HepG2 (cell line): ENCODE data around the gene PTPA. TPM values are rescaled to one million over a fixed set of nuclear protein-coding genes. Genes with fewer than 3 reads are reported as not detected.

ENCODE experiments used
- ATAC-seq: fragments of 200-7000 bp; cut with Tn5 transposase; 3 replicates; pipeline ENCODE4 v1.9.1; 2020; ENCODE audit warnings: mild to moderate bottlenecking, moderate library complexity
- BruUV-seq: library from RNA; stranded (reverse); fragments of 400-500 nt; replicated peaks from 2 replicates; lab custom pipeline; 2021; lab: Mats Ljungman, UMichigan
- CTCF ChIA-PET: fragments of 300-600 bp; formaldehyde crosslinking; extraction: SDS; loops from one replicate; lab custom pipeline; 2021; ENCODE audit warnings: low total read pairs, inconsistent platforms, low intra/inter-chr PET ratio; lab: Yijun Ruan, JAX
- POLR2A ChIA-PET: fragments of 350-600 bp; sonication (Branson Sonifier 250); formaldehyde crosslinking; loops from one replicate; lab custom pipeline; 2020; ENCODE audit warnings: antibody characterized with exemption, inconsistent platforms; lab: Yijun Ruan, JAX
- DNase-seq: peaks from one replicate; pipeline ENCODE4 v3.0.0-alpha.2; 2015; ENCODE audit warnings: low spot score
- FAIRE-seq: peaks from 3 replicates; lab custom pipeline; 2011; peaks lifted over from hg19 to GRCh38; lab: Jason Lieb, UNC
- H2AFZ ChIP-seq: one replicate; pipeline ENCODE4 v1.6.1; 2011; ENCODE audit warnings: low read length, inconsistent platforms
- H3K27ac ChIP-seq: fragments of 300-600 bp; 3 replicates; pipeline ENCODE4 v1.8.0; 2011; ENCODE audit warnings: mixed run types, mild to moderate bottlenecking, mixed read lengths, low read length, inconsistent platforms; ENCODE audit not compliant: insufficient read depth; ENCODE audit errors: extremely low read length
- H3K27me3 ChIP-seq, 2 experiments: fragments of 200-600 bp in 1 of 2; 2 replicates in 1 of 2; 3 replicates in 1 of 2; pipeline versions ENCODE4 v1.6.0 to v1.8.0; 2011; ENCODE audit warnings: low read length in 2 of 2, mild to moderate bottlenecking in 2 of 2, moderate library complexity in 2 of 2, inconsistent platforms in 1 of 2; ENCODE audit not compliant: insufficient read depth in 2 of 2, control insufficient read depth in 1 of 2
- H3K36me3 ChIP-seq, 2 experiments: fragments of 200-600 bp in 1 of 2; replicated peaks in 1 of 2; 2 replicates in 1 of 2; 3 replicates in 1 of 2; pipeline versions ENCODE4 v1.5.1 to v1.8.0; 2011; ENCODE audit warnings: low read length in 2 of 2, inconsistent platforms in 1 of 2; ENCODE audit not compliant: insufficient read depth in 2 of 2, control insufficient read depth in 1 of 2
- H3K4me1 ChIP-seq: 2 replicates; pipeline ENCODE4 v1.5.1; 2012; ENCODE audit warnings: low read length, inconsistent platforms; ENCODE audit not compliant: insufficient read depth
- H3K4me2 ChIP-seq: 2 replicates; pipeline ENCODE4 v1.6.0; 2011; ENCODE audit warnings: low read depth, low read length, inconsistent platforms
- H3K4me3 ChIP-seq, 3 experiments: fragments of 200-600 bp in 1 of 3; sonication (generic), shearing (Covaris generic) in 1 of 3; replicated peaks in 1 of 3; 2 replicates each; pipeline ENCODE4 v1.5.1; 2011 to 2016; ENCODE audit warnings: low read length in 3 of 3, inconsistent platforms in 2 of 3, low read depth in 2 of 3, mild to moderate bottlenecking in 2 of 3, control low read depth in 1 of 3, mixed read lengths in 1 of 3; ENCODE audit not compliant: insufficient read depth in 1 of 3
- H3K79me2 ChIP-seq: one replicate; pipeline ENCODE4 v1.6.1; 2011; ENCODE audit warnings: low read length, inconsistent platforms; ENCODE audit not compliant: insufficient read depth
- H3K9ac ChIP-seq: 2 replicates; pipeline ENCODE4 v1.6.0; 2011; ENCODE audit warnings: mild to moderate bottlenecking, low read depth, low read length, inconsistent platforms; ENCODE audit not compliant: insufficient read depth
- H3K9me3 ChIP-seq: 2 replicates; pipeline ENCODE4 v1.5.1; 2012; ENCODE audit warnings: mild to moderate bottlenecking, low read length
- H4K20me1 ChIP-seq: 2 replicates; pipeline ENCODE4 v1.6.0; 2011; ENCODE audit warnings: inconsistent platforms, mild to moderate bottlenecking, low read length, moderate library complexity; ENCODE audit not compliant: insufficient read depth
- DZIP1 ChIP-seq: sonication (generic); formaldehyde crosslinking; IDR thresholded peaks from 2 replicates; pipeline ENCODE4 v1.5.0; 2020; ENCODE audit warnings: mild to moderate bottlenecking, missing genetic modification reagents
- HNRNPK ChIP-seq: fragments of 200-400 bp; formaldehyde crosslinking; IDR thresholded peaks from 2 replicates; pipeline ENCODE4 v1.6.1; 2018; ENCODE audit warnings: low read length, low read depth, moderate library complexity, mild to moderate bottlenecking; ENCODE audit not compliant: poor library complexity, severe bottlenecking
- MAFF ChIP-seq: IDR thresholded peaks from 2 replicates; pipeline ENCODE4 v1.6.1; 2011; ENCODE audit warnings: low read depth, low read length, improper control_type of control experiment
- NAIF1 ChIP-seq: sonication (generic); formaldehyde crosslinking; IDR thresholded peaks from 2 replicates; pipeline ENCODE4 v1.5.0; 2020; ENCODE audit warnings: mild to moderate bottlenecking, missing genetic modification reagents, borderline replicate concordance
- ZNF121 ChIP-seq: sonication (generic); formaldehyde crosslinking; IDR thresholded peaks from 2 replicates; pipeline ENCODE4 v1.5.0; 2020; ENCODE audit warnings: mild to moderate bottlenecking, missing genetic modification reagents
- ZNF333 ChIP-seq: sonication (generic); formaldehyde crosslinking; IDR thresholded peaks from 2 replicates; pipeline ENCODE4 v1.4.0; 2020; ENCODE audit warnings: mild to moderate bottlenecking, missing genetic modification reagents, borderline replicate concordance
- ZNF543 ChIP-seq: sonication (generic); formaldehyde crosslinking; IDR thresholded peaks from 2 replicates; pipeline ENCODE4 v1.4.0; 2020; ENCODE audit warnings: mild to moderate bottlenecking, missing genetic modification reagents
- ZNF687 ChIP-seq: sonication (generic); formaldehyde crosslinking; IDR thresholded peaks from 2 replicates; pipeline ENCODE4 v1.5.1; 2020; ENCODE audit warnings: mild to moderate bottlenecking, missing genetic modification reagents, moderate library complexity
- ZNF776 ChIP-seq: sonication (generic); formaldehyde crosslinking; IDR thresholded peaks from 2 replicates; pipeline ENCODE4 v1.4.0; 2020; ENCODE audit warnings: mild to moderate bottlenecking, missing genetic modification reagents
- WGBS: methylation state at CpG from one replicate; pipeline ENCODE4 v1.1.6; 2017; ENCODE audit warnings: low lambda C conversion rate; 5-methylcytosine and 5-hydroxymethylcytosine counted together
- in situ Hi-C: cut with HindIII; loops from 2 replicates; pipeline ENCODE4 v1.10.0; 2017; ENCODE audit warnings: low pct_unique_long_range_greater_than_20kb; ENCODE audit not compliant: extremely low pct_ligation_motif_present
- intact Hi-C: fragments of 100-400 bp; cut with micrococcal nuclease; formaldehyde crosslinking; loops from one replicate; pipeline ENCODE4 v1.10.0; 2022; ENCODE audit not compliant: unreplicated experiment
- polyA plus RNA-seq, 8 experiments: library from polyadenylated mRNA; depleted of rRNA in 3 of 8; stranded (reverse) in 7 of 8; unstranded in 1 of 8; fragments of >200 nt; fragmentation: Illumina TruSeq in 4 of 8; extraction: Trizol in 4 of 8; gene quantifications; 2 replicates each; pipeline versions ENCODE4 v1.2.1 to v1.2.3, GENCODE V29; 2011 to 2016; ENCODE audit warnings: low read depth in 4 of 8, missing spikeins in 1 of 8, mixed read lengths in 1 of 8; ENCODE audit not compliant: insufficient read depth in 1 of 8
- total RNA-seq, 5 experiments: library from RNA; depleted of rRNA; stranded (reverse); fragments of >200 nt; fragmentation: Illumina TruSeq; extraction: Trizol; gene quantifications; 2 replicates each; pipeline ENCODE4 v1.2.3, GENCODE V29; 2016; ENCODE audit warnings: low read depth in 1 of 5
- TF ChIP-seq, protein P1 (sequence below): sonication (generic); formaldehyde crosslinking; IDR thresholded peaks from 2 replicates; pipeline ENCODE4 v1.4.0; 2020; ENCODE audit warnings: mild to moderate bottlenecking, missing genetic modification reagents
- TF ChIP-seq, protein P2 (sequence below): sonication (generic); formaldehyde crosslinking; IDR thresholded peaks from 2 replicates; pipeline ENCODE4 v1.5.0; 2020; ENCODE audit warnings: mild to moderate bottlenecking, missing genetic modification reagents

The PTPA gene
- total and polyA plus RNA-seq, 2 of the 13 experiments (the other 11 are each of a cell fraction or from before 2014, with no cell fraction given) = 79.3 to 105 TPM

DNA sequence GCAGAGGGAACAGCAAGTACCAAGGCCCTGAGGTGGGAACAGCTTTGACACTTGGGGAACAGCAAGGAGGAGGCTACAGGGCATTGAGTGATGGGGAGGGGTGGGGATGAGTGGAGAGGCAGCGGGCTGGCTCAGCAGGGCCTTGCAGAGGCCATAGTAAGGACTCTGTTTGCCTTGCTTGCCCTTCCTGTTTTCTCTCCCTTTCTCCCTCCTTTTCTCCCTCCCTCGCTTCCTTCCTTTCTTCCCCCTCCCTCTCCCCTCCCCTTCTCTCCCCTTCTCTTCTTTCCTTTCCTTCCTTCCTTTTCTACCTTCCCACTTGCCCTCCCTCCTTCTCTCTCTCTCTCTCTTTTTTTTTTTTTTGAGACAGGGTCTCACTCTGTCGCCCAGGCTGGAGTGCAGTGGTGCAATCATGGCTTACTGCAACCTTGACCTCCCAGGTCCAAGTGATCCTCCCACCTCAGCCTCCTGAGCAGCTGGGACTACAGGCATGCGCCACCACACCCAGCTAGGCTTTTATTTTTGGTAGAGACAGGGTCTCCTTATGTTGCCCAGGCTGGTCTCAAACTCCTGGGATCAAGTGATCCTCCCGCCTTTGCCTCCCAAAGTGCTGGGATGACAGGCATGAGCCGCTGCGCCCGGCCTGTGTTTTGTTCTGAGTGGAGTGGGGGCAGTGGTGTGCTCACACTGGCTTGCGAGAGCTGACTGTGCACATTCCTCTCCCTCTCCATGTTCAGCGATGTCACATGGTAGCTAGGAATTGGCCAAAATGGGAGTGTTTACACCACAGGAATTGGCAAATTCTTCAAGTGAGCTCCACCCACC is 49.7 kb downstream of the PTPA start:
- Histone ChIP-seq H3K27ac (no peak overlapping the region), H3K4me1 (peaks cover 52% of the 10 kb centered on the region), H4K20me1 (no peaks in the 10 kb centered on the region), H2AFZ (no peak overlapping the region), H3K36me3 (no peaks in the 10 kb centered on the region), H3K4me3 (no peak overlapping the region), H3K79me2 (no peaks in the 10 kb centered on the region), H3K9me3 (no peaks in the 10 kb centered on the region), H3K9ac (no peak overlapping the region), H3K4me2 (0 out of 2 replicates have a peak overlapping the region, but pooled peaks have one; percentile 1), H3K27me3 (no peaks in the 10 kb centered on the region)
- intact Hi-C loops (no loop called here), in situ Hi-C loops (no loop called here)
- ChIA-PET POLR2A (interaction anchor here (1.0 to 1.6 kb wide), 2 partner anchors 21 to 335 kb away, joined by 3 read pairs; no protein-coding TSS in a partner anchor), CTCF (interaction anchor here (0.6 kb wide), 1 partner anchor 26 kb away, joined by 3 read pairs; no protein-coding TSS in a partner anchor)
- ATAC-seq (peak; percentile 38), FAIRE-seq (no peak), DNase-seq (no peak)
- no TSS peak for BruUV-seq
- WGBS = 54% methylated on average over 10 of the region's 10 CpGs
- no peak for TF ChIP-seq DZIP1
- peak; percentile 72 for TF ChIP-seq MAFF
- TF ChIP-seq ZNF333 (CRISPR knock-in tag) = no peak
- TF ChIP-seq, protein P1, sequence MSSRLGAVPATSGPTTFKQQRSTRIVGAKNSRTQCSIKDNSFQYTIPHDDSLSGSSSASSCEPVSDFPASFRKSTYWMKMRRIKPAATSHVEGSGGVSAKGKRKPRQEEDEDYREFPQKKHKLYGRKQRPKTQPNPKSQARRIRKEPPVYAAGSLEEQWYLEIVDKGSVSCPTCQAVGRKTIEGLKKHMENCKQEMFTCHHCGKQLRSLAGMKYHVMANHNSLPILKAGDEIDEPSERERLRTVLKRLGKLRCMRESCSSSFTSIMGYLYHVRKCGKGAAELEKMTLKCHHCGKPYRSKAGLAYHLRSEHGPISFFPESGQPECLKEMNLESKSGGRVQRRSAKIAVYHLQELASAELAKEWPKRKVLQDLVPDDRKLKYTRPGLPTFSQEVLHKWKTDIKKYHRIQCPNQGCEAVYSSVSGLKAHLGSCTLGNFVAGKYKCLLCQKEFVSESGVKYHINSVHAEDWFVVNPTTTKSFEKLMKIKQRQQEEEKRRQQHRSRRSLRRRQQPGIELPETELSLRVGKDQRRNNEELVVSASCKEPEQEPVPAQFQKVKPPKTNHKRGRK (CRISPR knock-in tag) = 0 out of 2 replicates have a peak, but pooled peaks have one; percentile 43
- TF ChIP-seq ZNF776 (CRISPR knock-in tag) = no peak
- peak; percentile 25; the same call in 1 of the 2 replicates for TF ChIP-seq ZNF687 (CRISPR knock-in tag)
- TF ChIP-seq, protein P2, sequence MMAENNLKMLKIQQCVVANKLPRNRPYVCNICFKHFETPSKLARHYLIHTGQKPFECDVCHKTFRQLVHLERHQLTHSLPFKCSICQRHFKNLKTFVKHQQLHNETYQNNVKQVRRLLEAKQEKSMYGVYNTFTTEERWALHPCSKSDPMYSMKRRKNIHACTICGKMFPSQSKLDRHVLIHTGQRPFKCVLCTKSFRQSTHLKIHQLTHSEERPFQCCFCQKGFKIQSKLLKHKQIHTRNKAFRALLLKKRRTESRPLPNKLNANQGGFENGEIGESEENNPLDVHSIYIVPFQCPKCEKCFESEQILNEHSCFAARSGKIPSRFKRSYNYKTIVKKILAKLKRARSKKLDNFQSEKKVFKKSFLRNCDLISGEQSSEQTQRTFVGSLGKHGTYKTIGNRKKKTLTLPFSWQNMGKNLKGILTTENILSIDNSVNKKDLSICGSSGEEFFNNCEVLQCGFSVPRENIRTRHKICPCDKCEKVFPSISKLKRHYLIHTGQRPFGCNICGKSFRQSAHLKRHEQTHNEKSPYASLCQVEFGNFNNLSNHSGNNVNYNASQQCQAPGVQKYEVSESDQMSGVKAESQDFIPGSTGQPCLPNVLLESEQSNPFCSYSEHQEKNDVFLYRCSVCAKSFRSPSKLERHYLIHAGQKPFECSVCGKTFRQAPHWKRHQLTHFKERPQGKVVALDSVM (CRISPR knock-in tag) = peak; percentile 88
- TF ChIP-seq HNRNPK = peak; percentile 80
- TF ChIP-seq ZNF121 (CRISPR knock-in tag) = 0 out of 2 replicates have a peak, but pooled peaks have one; percentile 12
- TF ChIP-seq ZNF543 (CRISPR knock-in tag) = no peak
- TF ChIP-seq NAIF1 (CRISPR knock-in tag) = no peak
